ENCODE measurements around the gene DENND1A.

DENND1A gene

DNA sequence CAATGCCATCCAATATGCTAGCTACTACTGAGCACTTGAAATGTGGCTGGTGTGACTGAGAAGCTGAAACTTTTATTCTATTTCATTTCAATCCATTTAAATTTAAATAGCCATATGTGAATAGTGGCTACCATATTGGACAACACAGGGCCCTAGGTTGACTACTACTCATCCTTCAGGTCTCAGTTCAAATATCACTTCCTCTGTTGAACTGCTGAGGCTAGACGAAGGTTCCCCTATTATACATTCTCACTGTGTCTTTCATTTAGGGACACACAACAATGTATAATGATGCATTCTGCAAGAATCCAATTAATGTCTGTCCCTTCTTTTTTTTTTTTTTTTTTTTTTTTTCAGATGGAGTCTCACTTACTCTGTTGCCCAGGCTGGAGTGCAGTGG, 365.3 kb downstream of the DENND1A start:
- Histone ChIP-seq H4K20me1 (ENCODE audit: insufficient read depth, low read length, poor library complexity, severe bottlenecking) (no peaks in the 10 kb centered on the region), H3K4me3 (ENCODE audit: low read length, poor library complexity, severe bottlenecking) (no peak overlapping the region), H3K36me3 (ENCODE audit: insufficient read depth, low read length) (no peaks in the 10 kb centered on the region), H3K9me2 (replicated peaks; ENCODE audit: low read depth, low read length) (no peaks in the 10 kb centered on the region), H3K27me3 (ENCODE audit: insufficient read depth, low read length, poor library complexity, severe bottlenecking) (no peaks in the 10 kb centered on the region), H3K9me3 (ENCODE audit: insufficient read depth, low read depth, low read length) (no peaks in the 10 kb centered on the region), H3K79me2 (ENCODE audit: insufficient read depth, low read length) (no peaks in the 10 kb centered on the region), H3K4me1 (ENCODE audit: insufficient read depth, low read length, poor library complexity, severe bottlenecking) (no peaks in the 10 kb centered on the region), H3K9ac (ENCODE audit: low read depth, low read length, poor library complexity, severe bottlenecking) (no peak overlapping the region), H3K4me2 (ENCODE audit: low read depth, low read length, poor library complexity, severe bottlenecking) (no peak overlapping the region), H3F3A (ENCODE audit: low read depth) (no peaks in the 10 kb centered on the region), H2AFZ (ENCODE audit: low read length) (no peak overlapping the region)
- TF ChIP-seq, protein P1, sequence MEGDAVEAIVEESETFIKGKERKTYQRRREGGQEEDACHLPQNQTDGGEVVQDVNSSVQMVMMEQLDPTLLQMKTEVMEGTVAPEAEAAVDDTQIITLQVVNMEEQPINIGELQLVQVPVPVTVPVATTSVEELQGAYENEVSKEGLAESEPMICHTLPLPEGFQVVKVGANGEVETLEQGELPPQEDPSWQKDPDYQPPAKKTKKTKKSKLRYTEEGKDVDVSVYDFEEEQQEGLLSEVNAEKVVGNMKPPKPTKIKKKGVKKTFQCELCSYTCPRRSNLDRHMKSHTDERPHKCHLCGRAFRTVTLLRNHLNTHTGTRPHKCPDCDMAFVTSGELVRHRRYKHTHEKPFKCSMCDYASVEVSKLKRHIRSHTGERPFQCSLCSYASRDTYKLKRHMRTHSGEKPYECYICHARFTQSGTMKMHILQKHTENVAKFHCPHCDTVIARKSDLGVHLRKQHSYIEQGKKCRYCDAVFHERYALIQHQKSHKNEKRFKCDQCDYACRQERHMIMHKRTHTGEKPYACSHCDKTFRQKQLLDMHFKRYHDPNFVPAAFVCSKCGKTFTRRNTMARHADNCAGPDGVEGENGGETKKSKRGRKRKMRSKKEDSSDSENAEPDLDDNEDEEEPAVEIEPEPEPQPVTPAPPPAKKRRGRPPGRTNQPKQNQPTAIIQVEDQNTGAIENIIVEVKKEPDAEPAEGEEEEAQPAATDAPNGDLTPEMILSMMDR (conservative IDR thresholded peaks at IDR 0.05; ENCODE audit: low read length), result no peak
- TF ChIP-seq EZH2phosphoT487 (IDR thresholded peaks at IDR 0.05; ENCODE audit: borderline replicate concordance), result no peak

GRCh38 chr9:123562844-123563346, 367.0 kb downstream of the DENND1A start:
- no peaks in the 10 kb centered on the region for H4K20me1 ChIP-seq (ENCODE audit: insufficient read depth, low read length, poor library complexity, severe bottlenecking)
- no peak for TF ChIP-seq EZH2phosphoT487 (IDR thresholded peaks at IDR 0.05; ENCODE audit: borderline replicate concordance)
- TF ChIP-seq, protein P1 (conservative IDR thresholded peaks at IDR 0.05; ENCODE audit: low read length), result no peak
- H3K4me2 ChIP-seq (ENCODE audit: low read depth, low read length, poor library complexity, severe bottlenecking), result no peak overlapping the region
- H2AFZ ChIP-seq (ENCODE audit: low read length), result no peak overlapping the region
- H3K27me3 ChIP-seq (ENCODE audit: insufficient read depth, low read length, poor library complexity, severe bottlenecking), result no peaks in the 10 kb centered on the region
- H3F3A ChIP-seq (ENCODE audit: low read depth), result no peaks in the 10 kb centered on the region
- no peaks in the 10 kb centered on the region for H3K9me3 ChIP-seq (ENCODE audit: insufficient read depth, low read depth, low read length)
- H3K9ac ChIP-seq (ENCODE audit: low read depth, low read length, poor library complexity, severe bottlenecking), result no peak overlapping the region
- H3K9me2 ChIP-seq (replicated peaks; ENCODE audit: low read depth, low read length), result no peaks in the 10 kb centered on the region
- no peaks in the 10 kb centered on the region for H3K4me1 ChIP-seq (ENCODE audit: insufficient read depth, low read length, poor library complexity, severe bottlenecking)
- H3K4me3 ChIP-seq (ENCODE audit: low read length, poor library complexity, severe bottlenecking), result no peak overlapping the region
- no peaks in the 10 kb centered on the region for H3K79me2 ChIP-seq (ENCODE audit: insufficient read depth, low read length)
- no peaks in the 10 kb centered on the region for H3K36me3 ChIP-seq (ENCODE audit: insufficient read depth, low read length)

DNA sequence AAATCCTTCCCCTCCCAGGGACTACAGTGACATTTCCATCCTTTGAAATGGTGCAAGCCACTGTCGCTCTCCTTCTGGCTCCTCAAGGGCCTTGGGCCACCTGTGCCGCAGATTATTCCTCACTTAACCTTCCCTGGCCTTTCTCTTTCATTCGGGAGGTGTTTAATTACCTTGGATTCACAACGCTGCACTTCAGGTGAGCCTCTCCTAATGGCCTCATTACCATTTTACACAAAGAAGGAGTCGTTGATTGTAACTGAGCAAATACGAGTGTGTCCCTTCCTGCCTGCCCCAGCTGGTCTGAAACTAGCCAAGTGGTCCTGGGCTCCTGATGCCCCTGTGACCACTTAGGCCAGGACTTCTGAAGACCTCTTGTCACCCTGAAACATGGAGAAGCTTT, 368.9 kb downstream of the DENND1A start:
- Histone ChIP-seq H3K36me3 (ENCODE audit: insufficient read depth, low read length) (no peaks in the 10 kb centered on the region), H3K9me3 (ENCODE audit: insufficient read depth, low read depth, low read length) (no peaks in the 10 kb centered on the region), H3K9me2 (replicated peaks; ENCODE audit: low read depth, low read length) (no peaks in the 10 kb centered on the region), H3K27me3 (ENCODE audit: insufficient read depth, low read length, poor library complexity, severe bottlenecking) (no peaks in the 10 kb centered on the region), H2AFZ (ENCODE audit: low read length) (no peak overlapping the region), H3F3A (ENCODE audit: low read depth) (no peaks in the 10 kb centered on the region), H3K4me3 (ENCODE audit: low read length, poor library complexity, severe bottlenecking) (no peak overlapping the region), H3K79me2 (ENCODE audit: insufficient read depth, low read length) (no peaks in the 10 kb centered on the region), H3K4me2 (ENCODE audit: low read depth, low read length, poor library complexity, severe bottlenecking) (no peak overlapping the region), H3K4me1 (ENCODE audit: insufficient read depth, low read length, poor library complexity, severe bottlenecking) (peaks cover 10% of the 10 kb centered on the region), H3K9ac (ENCODE audit: low read depth, low read length, poor library complexity, severe bottlenecking) (no peak overlapping the region), H4K20me1 (ENCODE audit: insufficient read depth, low read length, poor library complexity, severe bottlenecking) (no peaks in the 10 kb centered on the region)
- TF ChIP-seq EZH2phosphoT487 (IDR thresholded peaks at IDR 0.05; ENCODE audit: borderline replicate concordance), result no peak
- TF ChIP-seq, protein P1 (conservative IDR thresholded peaks at IDR 0.05; ENCODE audit: low read length), result no peak
